Karpas-422 (cell line): Measurements from ENCODE around the gene MYBBP1A. TPM values are rescaled to one million over a fixed set of nuclear protein-coding genes. Genes with fewer than 3 reads are reported as not detected.
"Not testable (repeated sequence)": the region's sequence is repeated elsewhere in the genome, so short reads cannot be mapped to it uniquely, and the experiment has no call there.

ENCODE experiments used
- DNase-seq: peaks from one replicate; pipeline ENCODE4 v3.0.0-alpha.2; 2015
- H2AFZ ChIP-seq: fragments of 200-600 bp; sonication (generic); 2 replicates; pipeline ENCODE4 v1.6.1; 2014; ENCODE audit warnings: antibody characterized with exemption, low read length, mixed read lengths
- H3K27ac ChIP-seq: fragments of 200-600 bp; sonication (generic); 2 replicates; pipeline ENCODE4 v1.5.1; 2014; ENCODE audit warnings: mild to moderate bottlenecking, low read length, moderate library complexity
- H3K27me3 ChIP-seq: fragments of 200-600 bp; sonication (generic); 2 replicates; pipeline ENCODE4 v1.6.1; 2014; ENCODE audit warnings: low read length, mixed read lengths
- H3K36me3 ChIP-seq: fragments of 200-600 bp; sonication (generic); 2 replicates; pipeline ENCODE4 v1.6.1; 2014; ENCODE audit warnings: low read length, mixed read lengths; ENCODE audit not compliant: insufficient read depth
- H3K4me1 ChIP-seq: fragments of 200-600 bp; sonication (generic); 2 replicates; pipeline ENCODE4 v1.6.1; 2014; ENCODE audit warnings: mild to moderate bottlenecking, low read length, mixed read lengths
- H3K4me2 ChIP-seq: fragments of 200-600 bp; sonication (generic); 2 replicates; pipeline ENCODE4 v1.6.1; 2014; ENCODE audit warnings: low read length, low read depth, mild to moderate bottlenecking; ENCODE audit not compliant: poor library complexity, severe bottlenecking
- H3K4me3 ChIP-seq: fragments of 200-600 bp; sonication (generic); 2 replicates; pipeline ENCODE4 v1.5.1; 2014; ENCODE audit warnings: mild to moderate bottlenecking, antibody characterized with exemption, low read length, mixed read lengths
- H3K79me2 ChIP-seq: fragments of 200-600 bp; sonication (generic); 2 replicates; pipeline ENCODE4 v1.6.1; 2014; ENCODE audit warnings: mild to moderate bottlenecking, low read length, mixed read lengths
- H3K9ac ChIP-seq: fragments of 200-600 bp; sonication (generic); 2 replicates; pipeline ENCODE4 v1.6.0; 2014; ENCODE audit warnings: low read length
- H3K9me2 ChIP-seq: fragments of 200-600 bp; sonication (generic), shearing (Covaris generic); replicated peaks from 2 replicates; pipeline ENCODE4 v1.6.0; 2014; ENCODE audit warnings: mild to moderate bottlenecking, low read length, moderate library complexity; ENCODE audit not compliant: insufficient read depth
- H3K9me3 ChIP-seq: fragments of 300-700, 200-600 bp; sonication (generic); 2 replicates; pipeline ENCODE4 v1.6.1; 2014; ENCODE audit warnings: low read length, mixed read lengths
- H4K20me1 ChIP-seq: fragments of 200-600 bp; sonication (generic); 2 replicates; pipeline ENCODE4 v1.6.1; 2014; ENCODE audit warnings: mild to moderate bottlenecking, antibody characterized with exemption, low read length, low read depth; ENCODE audit not compliant: insufficient read depth
- total RNA-seq: library from RNA; depleted of rRNA; stranded (reverse); fragments of >200 nt; shearing (Covaris generic); gene quantifications from 2 replicates; pipeline ENCODE4 v1.2.3, GENCODE V29; 2014; ENCODE audit warnings: low replicate concordance

MYBBP1A gene
- total RNA-seq, 1 experiment from 2014 or later: 48.2 TPM

- no peak for DNase-seq
Observed at GRCh38 chr17:4580291-4580690, 25.1 kb upstream of the MYBBP1A start.

GRCh38 chr17:4579678-4580077, 24.5 kb upstream of the MYBBP1A start:
- Histone ChIP-seq H3K27ac (no peak overlapping the region), H3K4me1 (peaks cover 6% of the 10 kb centered on the region; the same call in 1 of the 2 replicates), H2AFZ (no peak overlapping the region), H3K9me2 (no peaks in the 10 kb centered on the region), H3K9me3 (no peaks in the 10 kb centered on the region), H4K20me1 (no peaks in the 10 kb centered on the region), H3K36me3 (no peaks in the 10 kb centered on the region), H3K27me3 (no peaks in the 10 kb centered on the region), H3K9ac (no peak overlapping the region), H3K79me2 (no peaks in the 10 kb centered on the region), H3K4me2 (no peak overlapping the region), H3K4me3 (no peak overlapping the region)
- DNase-seq: no peak

More at GRCh38 chr17:4580291-4580690, 25.1 kb upstream of the MYBBP1A start:
- H3K4me1 ChIP-seq: peaks cover 6% of the 10 kb centered on the region; the same call in 1 of the 2 replicates
- H3K9me3 ChIP-seq: no peaks in the 10 kb centered on the region
- H3K79me2 ChIP-seq: no peaks in the 10 kb centered on the region
- H2AFZ ChIP-seq: no peak overlapping the region
- H3K27me3 ChIP-seq: no peaks in the 10 kb centered on the region
- H3K27ac ChIP-seq: no peak overlapping the region
- H3K4me3 ChIP-seq: no peak overlapping the region
- H4K20me1 ChIP-seq: no peaks in the 10 kb centered on the region
- no peaks in the 10 kb centered on the region for H3K36me3 ChIP-seq
- no peaks in the 10 kb centered on the region for H3K9me2 ChIP-seq
- no peak overlapping the region for H3K4me2 ChIP-seq
- no peak overlapping the region for H3K9ac ChIP-seq

- H3K4me2 ChIP-seq, DNase-seq, H3K79me2 ChIP-seq, H3K4me3 ChIP-seq, H3K9me2 ChIP-seq, H3K9ac ChIP-seq, H3K36me3 ChIP-seq, H4K20me1 ChIP-seq, H3K27me3 ChIP-seq, H3K9me3 ChIP-seq, H3K4me1 ChIP-seq, H3K27ac ChIP-seq, H2AFZ ChIP-seq: not testable (repeated sequence)
Observed at GRCh38 chr17:4578349-4578748, 23.2 kb upstream of the MYBBP1A start.

GRCh38 chr17:4577386-4577993, 22.3 kb upstream of the MYBBP1A start:
- Histone ChIP-seq H3K4me2 (no peak overlapping the region), H3K4me3 (no peak overlapping the region), H3K36me3 (no peaks in the 10 kb centered on the region), H3K9me2 (no peaks in the 10 kb centered on the region), H3K27ac (no peak overlapping the region), H3K27me3 (no peaks in the 10 kb centered on the region), H3K9me3 (no peaks in the 10 kb centered on the region), H3K79me2 (no peaks in the 10 kb centered on the region), H2AFZ (no peak overlapping the region), H3K9ac (no peak overlapping the region), H3K4me1 (peaks cover 6% of the 10 kb centered on the region; the same call in 1 of the 2 replicates), H4K20me1 (no peaks in the 10 kb centered on the region)
- no peak for DNase-seq

- no peak overlapping the region for H3K4me2 ChIP-seq
- H3K36me3 ChIP-seq: no peaks in the 10 kb centered on the region
- no peaks in the 10 kb centered on the region for H3K9me2 ChIP-seq
- no peaks in the 10 kb centered on the region for H3K27me3 ChIP-seq
- peaks cover 6% of the 10 kb centered on the region; the same call in 1 of the 2 replicates for H3K4me1 ChIP-seq
- H4K20me1 ChIP-seq: no peaks in the 10 kb centered on the region
- no peaks in the 10 kb centered on the region for H3K79me2 ChIP-seq
- no peaks in the 10 kb centered on the region for H3K9me3 ChIP-seq
- no peak for DNase-seq
- H3K27ac ChIP-seq: no peak overlapping the region
- no peak overlapping the region for H2AFZ ChIP-seq
- H3K4me3 ChIP-seq: no peak overlapping the region
- no peak overlapping the region for H3K9ac ChIP-seq
Observed at GRCh38 chr17:4576729-4577322, 21.6 kb upstream of the MYBBP1A start.

GRCh38 chr17:4576161-4576558, 21.0 kb upstream of the MYBBP1A start:
- Histone ChIP-seq H3K9me3 (no peaks in the 10 kb centered on the region), H3K9ac (no peak overlapping the region), H3K4me2 (no peak overlapping the region), H4K20me1 (no peaks in the 10 kb centered on the region), H3K4me1 (peaks cover 6% of the 10 kb centered on the region; the same call in 1 of the 2 replicates), H3K4me3 (no peak overlapping the region), H3K27ac (no peak overlapping the region), H3K36me3 (no peaks in the 10 kb centered on the region), H2AFZ (no peak overlapping the region), H3K9me2 (no peaks in the 10 kb centered on the region), H3K27me3 (no peaks in the 10 kb centered on the region), H3K79me2 (no peaks in the 10 kb centered on the region)
- DNase-seq: no peak

GRCh38 chr17:4574448-4575045, 19.4 kb upstream of the MYBBP1A start:
- H3K27ac ChIP-seq: no peak overlapping the region
- no peaks in the 10 kb centered on the region for H4K20me1 ChIP-seq
- H3K9me3 ChIP-seq: no peaks in the 10 kb centered on the region
- no peak overlapping the region for H3K9ac ChIP-seq
- H3K36me3 ChIP-seq: no peaks in the 10 kb centered on the region
- H3K4me3 ChIP-seq: no peak overlapping the region
- no peak overlapping the region for H2AFZ ChIP-seq
- peaks cover 6% of the 10 kb centered on the region; the same call in 1 of the 2 replicates for H3K4me1 ChIP-seq
- no peaks in the 10 kb centered on the region for H3K79me2 ChIP-seq
- no peaks in the 10 kb centered on the region for H3K27me3 ChIP-seq
- no peaks in the 10 kb centered on the region for H3K9me2 ChIP-seq
- DNase-seq: no peak
- H3K4me2 ChIP-seq: no peak overlapping the region

- DNase-seq: no peak
Observed at GRCh38 chr17:4573669-4574068, 18.5 kb upstream of the MYBBP1A start.

More at GRCh38 chr17:4573669-4574068, 18.5 kb upstream of the MYBBP1A start:
- Histone ChIP-seq H3K4me2 (no peak overlapping the region), H3K9ac (no peak overlapping the region), H3K36me3 (no peaks in the 10 kb centered on the region), H3K79me2 (no peaks in the 10 kb centered on the region), H3K9me3 (no peaks in the 10 kb centered on the region), H2AFZ (no peak overlapping the region), H3K4me3 (no peak overlapping the region), H4K20me1 (no peaks in the 10 kb centered on the region), H3K27me3 (no peaks in the 10 kb centered on the region), H3K4me1 (peaks cover 6% of the 10 kb centered on the region; the same call in 1 of the 2 replicates), H3K9me2 (no peaks in the 10 kb centered on the region), H3K27ac (no peak overlapping the region)
